Gastroesophageal sphincter (tissue), 3 donors: ENCODE measurements around the gene KCNMB1.

ENCODE experiments used
- CTCF ChIP-seq, 4 experiments: fragments of 200-600 bp in 2 of 4; fragments of 450-650 bp in 2 of 4; sonication (generic) in 1 of 4; IDR thresholded peaks; one replicate each; pipeline ENCODE4 v1.5.1; 2017 to 2019; ENCODE audit warnings: antibody characterized with exemption in 4 of 4, mild to moderate bottlenecking in 2 of 4, moderate library complexity in 2 of 4
- POLR2AphosphoS5 ChIP-seq: sonication (generic); formaldehyde crosslinking; IDR thresholded peaks from one replicate; pipeline ENCODE4 v1.6.1; 2017; ENCODE audit warnings: antibody characterized with exemption

GRCh38 chr5:170338933-170339779 lies 50.0 kb downstream of the KCNMB1 start:
- TF ChIP-seq POLR2AphosphoS5 (no peak), CTCF (IDR thresholded peaks at IDR 0.05) (peak in 3 of 4 experiments; percentile 13 to 51 (median 29))
